GM18505 (cell line): ENCODE results near the gene LRFN4.

Experiments used
- ATAC-seq: cut with Tn5 transposase; IDR thresholded peaks from one replicate; pipeline ENCODE4 v1.9.1; 2021; ENCODE audit not compliant: unreplicated experiment
- POLR2A ChIP-seq: IDR thresholded peaks from 4 replicates; pipeline ENCODE4 v1.6.1; 2011; ENCODE audit warnings: borderline replicate concordance; ENCODE audit not compliant: insufficient read depth, insufficient read length; ENCODE audit errors: extremely low read depth

Gene LRFN4

DNA sequence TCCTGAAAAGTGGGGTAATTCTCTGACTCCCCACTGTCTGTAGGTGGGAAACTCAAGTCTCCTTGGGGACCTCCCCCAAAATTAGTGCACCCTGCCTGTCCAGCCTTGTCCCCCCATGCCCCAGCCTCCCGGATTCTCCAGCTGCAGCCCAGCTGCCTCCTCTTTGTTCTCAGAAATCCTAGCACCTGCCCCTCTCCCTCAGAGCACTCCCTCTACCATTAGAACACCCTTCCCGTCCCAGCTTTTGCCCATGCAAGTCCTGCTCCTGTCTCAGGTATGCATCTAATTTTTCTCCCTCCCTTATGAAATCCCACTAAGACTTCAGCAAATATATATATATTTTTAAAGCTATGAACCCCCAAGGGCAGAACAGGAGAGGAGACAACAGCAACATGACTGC lies 37.3 kb downstream of the LRFN4 start:
- TF ChIP-seq POLR2A: no peak
- no peak for ATAC-seq

DNA sequence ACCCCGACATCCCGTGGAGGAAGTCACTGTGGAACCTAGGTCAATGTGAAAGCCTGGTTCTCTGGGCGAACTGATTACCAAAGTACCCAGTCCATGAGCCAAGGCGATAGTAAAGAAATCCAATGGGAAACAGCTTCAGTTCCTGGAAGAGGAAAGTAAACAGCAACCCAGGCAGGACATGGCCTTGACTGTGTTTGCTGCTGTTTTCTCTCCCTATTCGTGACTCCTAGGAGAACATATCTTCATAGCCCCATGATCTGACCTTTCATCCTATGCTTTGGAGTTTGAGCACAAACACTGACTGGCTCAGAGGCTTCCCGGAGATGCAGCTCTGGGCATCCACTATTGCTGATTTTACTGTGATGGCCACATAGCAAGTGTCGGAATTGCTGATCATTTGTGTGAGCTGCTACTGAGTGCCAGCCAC lies 45.1 kb downstream of the LRFN4 start:
- ATAC-seq: no peak

DNA sequence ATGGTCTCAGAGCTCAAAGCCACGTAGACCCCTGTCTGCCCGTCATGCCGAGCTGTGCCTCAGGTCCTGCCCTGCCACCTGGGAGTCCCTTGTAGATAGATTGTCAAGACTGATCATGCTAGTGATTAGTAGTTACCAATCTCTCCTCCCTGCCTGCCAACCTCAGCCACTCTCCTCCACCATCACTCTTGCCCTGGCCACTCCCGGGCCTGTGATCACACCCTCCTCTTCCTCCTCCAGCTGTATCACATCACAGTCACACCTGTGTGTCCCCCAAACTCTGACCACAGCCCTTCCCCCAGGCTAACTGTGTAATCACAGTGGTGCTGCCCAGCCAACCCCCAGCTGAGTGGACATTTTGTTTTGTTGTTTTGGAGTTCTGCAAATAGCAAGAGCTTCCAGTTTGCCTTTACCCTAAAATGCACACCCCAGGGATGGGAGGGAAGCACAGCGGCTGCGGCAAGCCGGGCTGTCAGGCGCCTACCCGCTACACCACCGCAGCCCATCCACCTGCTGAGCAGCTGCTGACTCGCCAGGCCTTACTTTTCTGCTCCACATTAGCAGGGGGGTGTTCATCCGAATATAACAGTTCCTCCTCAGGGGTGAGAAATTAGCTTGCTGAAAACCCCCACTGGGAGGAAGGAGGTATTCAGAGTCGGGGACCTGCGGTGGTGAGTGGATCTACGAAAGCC lies 45.8 kb downstream of the LRFN4 start:
- ATAC-seq: no peak
- TF ChIP-seq POLR2A: no peak

More for the DNA sequence above, 45.1 kb downstream of the LRFN4 start:
- no peak for TF ChIP-seq POLR2A

DNA sequence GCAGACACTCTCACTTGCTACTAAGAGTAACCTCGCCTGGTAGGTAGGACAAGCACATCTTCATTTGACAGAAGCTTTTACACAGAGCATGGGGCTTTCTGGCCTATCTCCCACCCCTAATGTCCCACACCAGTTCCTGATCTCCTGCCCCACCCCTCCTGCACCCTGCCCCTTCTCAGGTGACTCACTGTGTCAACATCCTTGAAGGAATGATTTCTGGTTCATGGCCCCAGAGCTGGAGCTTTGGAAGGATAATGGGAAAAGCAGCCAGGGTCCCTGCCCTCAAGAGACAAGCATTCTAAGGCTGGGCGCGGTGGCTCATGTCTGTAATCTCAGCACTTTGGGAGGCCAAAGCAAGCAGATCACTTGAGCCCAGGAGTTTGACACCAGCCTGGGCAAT lies 47.2 kb downstream of the LRFN4 start:
- no peak for TF ChIP-seq POLR2A
- no peak for ATAC-seq

DNA sequence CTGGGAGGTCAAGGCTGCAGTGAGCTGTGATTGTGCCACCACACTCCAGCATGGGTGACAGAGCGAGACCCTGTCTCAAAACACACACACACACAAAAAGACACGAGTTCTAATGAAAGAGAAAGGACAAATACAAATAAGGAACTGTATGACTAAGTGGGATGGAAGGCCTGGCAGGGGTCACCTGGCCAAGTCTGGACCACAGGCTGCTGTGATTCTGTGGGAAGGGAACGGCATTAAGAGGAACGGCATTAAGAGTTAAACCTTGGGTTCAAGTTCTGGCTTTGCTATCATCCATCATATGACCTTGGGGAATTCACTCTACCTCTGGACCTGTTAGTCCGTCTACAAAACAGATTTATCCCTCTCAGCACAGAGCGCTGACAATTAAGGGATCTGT lies 47.7 kb downstream of the LRFN4 start:
- no peak for ATAC-seq
- no peak for TF ChIP-seq POLR2A

DNA sequence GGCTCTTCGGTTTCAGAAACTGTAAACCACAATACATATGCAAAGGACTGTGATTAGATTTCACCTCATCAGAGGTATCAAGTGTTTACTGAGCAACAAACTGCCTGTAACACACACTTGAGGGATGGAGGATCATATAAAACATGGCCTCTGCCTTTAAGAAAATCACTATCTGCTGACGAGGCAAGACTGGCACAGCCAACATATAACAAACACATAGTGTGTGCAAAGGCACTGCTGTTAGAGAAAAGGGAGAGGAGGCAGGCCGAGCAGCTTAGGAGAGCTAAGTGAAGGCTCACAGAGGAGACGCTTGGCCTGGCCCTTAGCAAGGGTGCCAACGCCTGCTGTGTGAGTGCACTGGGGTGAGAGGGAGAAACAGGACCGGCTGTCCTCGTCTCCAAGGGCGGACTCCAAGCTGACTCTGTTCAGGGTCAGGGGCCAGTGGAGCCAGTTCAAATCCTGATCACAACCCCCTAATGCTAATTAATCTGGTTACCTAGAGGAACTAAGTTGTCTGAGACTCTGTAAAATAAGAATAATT lies 48.2 kb downstream of the LRFN4 start:
- ATAC-seq: no peak
- no peak for TF ChIP-seq POLR2A

DNA sequence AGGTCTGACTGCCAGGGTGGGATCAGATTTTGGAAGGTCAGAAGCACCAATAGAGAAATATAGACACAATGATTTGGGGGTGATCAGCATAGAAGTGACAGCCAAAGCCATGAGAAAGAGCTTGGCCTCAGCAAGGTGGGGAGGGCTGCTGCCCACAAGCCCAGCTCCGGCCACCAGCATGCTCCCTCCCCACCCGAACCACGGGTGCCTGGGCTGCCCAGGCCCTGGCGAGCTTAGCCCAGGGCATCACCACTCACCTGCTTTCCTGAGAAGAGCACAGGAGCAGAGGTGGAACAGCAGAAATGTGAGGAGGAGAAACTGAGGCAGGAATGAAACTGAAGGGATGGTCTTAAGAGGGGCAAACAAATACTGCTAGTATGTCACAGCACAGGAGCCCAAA lies 48.8 kb downstream of the LRFN4 start:
- no peak for ATAC-seq
- TF ChIP-seq POLR2A: no peak

DNA sequence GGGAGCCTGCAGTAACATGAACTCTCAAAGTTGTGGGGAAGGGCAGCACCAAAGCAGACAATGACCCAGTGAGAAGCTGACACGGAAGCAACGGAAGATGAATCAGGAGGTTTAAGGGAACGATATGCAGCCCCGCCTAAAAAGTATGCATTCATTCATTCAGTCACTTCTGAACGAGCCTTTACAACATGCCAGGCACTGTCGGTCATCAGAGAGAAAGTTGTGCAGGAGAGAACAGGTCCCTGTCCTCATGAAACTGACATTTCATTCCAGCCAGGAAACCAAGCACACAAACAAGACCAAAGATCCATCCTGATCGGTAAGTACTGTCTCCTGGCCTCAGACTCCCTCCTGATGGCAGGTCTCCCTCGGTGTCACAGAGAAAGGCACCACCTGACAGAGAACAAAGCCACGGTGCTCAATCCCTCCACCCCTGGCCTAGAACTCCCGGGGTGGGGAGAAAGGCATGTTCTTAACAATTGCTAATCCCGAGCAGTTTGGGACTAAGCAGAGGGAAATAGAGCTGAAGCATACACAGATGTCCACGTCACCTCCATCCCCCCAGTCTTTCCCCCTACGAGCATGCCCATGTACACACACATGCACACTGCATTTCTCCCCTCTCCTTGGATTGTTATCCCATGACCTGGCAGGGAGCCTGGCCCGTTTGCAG lies 49.3 kb downstream of the LRFN4 start:
- no peak for ATAC-seq
- TF ChIP-seq POLR2A: no peak

DNA sequence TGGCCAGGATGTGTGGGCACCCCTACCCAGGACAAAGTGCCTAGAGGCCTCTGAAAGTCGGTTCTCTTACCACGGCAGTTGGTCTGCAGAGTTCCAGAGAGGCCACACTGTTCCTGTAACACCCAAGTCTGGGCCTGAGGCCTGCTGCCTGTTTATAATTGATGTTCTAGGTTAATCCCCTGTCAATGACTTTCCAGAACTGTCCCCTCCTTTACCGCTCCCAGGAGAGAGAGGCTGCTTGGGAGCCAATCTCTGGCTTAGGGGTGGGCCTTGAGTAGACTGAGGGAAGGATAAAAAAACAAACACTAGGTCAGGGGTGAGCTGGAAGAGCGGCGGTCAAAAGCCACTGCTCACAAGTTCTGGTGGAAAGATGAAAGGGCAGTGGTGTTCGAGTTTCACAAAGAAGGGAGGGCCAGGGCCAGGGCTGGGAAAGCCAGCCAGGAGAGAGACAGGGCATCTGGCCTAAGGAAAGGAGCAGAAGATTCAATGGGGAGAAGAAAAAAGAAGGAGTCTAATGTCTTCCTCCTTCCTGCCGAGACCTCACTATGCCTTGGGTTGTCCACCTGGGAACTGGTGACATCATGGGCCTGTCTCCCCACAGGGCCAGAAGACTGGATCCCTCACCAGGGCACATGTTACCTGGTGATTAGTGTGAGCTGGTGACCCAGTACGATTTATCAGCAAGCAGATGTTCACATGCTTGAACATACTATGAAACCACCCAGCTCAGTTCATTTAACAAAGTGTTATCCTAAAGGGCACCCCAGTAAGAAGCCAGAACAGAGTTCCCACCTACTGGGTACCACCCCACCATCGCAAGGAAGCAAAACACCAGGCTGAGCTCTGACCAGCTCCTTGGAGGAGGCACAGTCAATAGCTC lies 51.1 kb downstream of the LRFN4 start:
- ATAC-seq: no peak
- TF ChIP-seq POLR2A: no peak

DNA sequence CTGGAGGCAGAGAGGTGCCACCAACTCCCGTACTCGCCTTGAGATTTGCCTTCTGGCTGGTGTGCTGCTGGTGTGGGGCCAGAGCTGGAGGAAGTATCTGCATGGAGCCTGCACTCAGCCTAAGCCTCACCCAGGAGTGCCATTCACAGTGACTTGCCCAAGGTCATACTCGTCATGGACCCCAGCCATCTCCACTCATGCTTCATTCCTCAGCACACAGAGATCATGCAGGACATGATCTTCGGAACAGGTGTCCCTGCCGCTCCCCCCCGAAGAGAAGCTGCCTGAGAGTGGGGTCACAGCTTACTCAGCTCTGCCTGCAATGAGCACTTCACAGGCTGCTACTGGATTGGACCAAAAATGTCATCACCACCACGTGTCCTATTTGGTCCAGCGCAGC lies 52.3 kb downstream of the LRFN4 start:
- ATAC-seq: no peak
- TF ChIP-seq POLR2A: no peak

DNA sequence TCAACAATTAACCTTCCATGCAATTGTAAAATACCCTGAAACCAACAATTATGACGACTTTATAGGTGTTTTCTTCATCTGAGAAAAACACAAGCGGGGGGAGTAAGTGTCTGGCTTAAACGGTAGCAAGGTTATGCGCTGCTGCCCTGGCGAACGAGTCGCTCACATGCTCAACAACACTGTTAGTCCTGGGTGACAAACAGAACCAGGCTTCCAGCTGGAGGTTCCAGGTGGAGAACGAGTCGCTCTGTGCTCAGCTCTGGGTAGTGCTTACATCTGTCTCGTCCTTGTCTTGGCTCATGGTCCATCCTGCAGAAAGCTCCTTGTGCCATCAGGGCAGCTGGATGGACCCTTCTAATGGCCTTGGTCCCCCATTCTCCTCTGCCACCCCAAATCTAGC lies 53.2 kb downstream of the LRFN4 start:
- TF ChIP-seq POLR2A: no peak
- ATAC-seq: no peak
